ENCODE data around the gene NUDT2. TPM values are rescaled to one million over a fixed set of nuclear protein-coding genes. Genes with fewer than 3 reads are reported as not detected.

The NUDT2 gene
- 47.8 and 65.2 TPM in 2 replicates for polyA plus RNA-seq (2012; rRNA removed)
- 56.6 and 57.2 TPM in 2 replicates for polyA plus RNA-seq (2012; cell fraction: cytosol; rRNA removed)
- 37.6 and 40.3 TPM in 2 replicates for polyA plus RNA-seq (2012; cell fraction: nucleus; rRNA removed)

GRCh38 chr9:34328987-34329832 is at the start of gene NUDT2, which contains the start of gene KIF24:
Gene NUDT2, plus strand, starts transcription at chr9:34329569. Its CDS starts 9,471 bp downstream, at chr9:34339040.
Gene KIF24, minus strand, starts transcription at chr9:34329268. Its CDS starts 17,922 bp downstream, at chr9:34311346.
- Histone ChIP-seq H3K79me2 (ENCODE audit: insufficient read depth) (peaks cover 68% of the 10 kb centered on the region), H3K4me2 (peak within 1 kb of the TSS; percentile 88), H3K36me3 (replicated peaks in 1 of 2; ENCODE audit: control insufficient read depth in 1 of 2, insufficient read depth in 2 of 2, low read length in 1 of 2) (no peaks in the 10 kb centered on the region), H3K27ac (ENCODE audit: low read depth in 2 of 2, low read length in 1 of 2) (peak within 1 kb of the TSS; percentile 90 to 95), H3K9me3 (no peaks in the 10 kb centered on the region), H2AFZ (ENCODE audit: low read depth) (peak within 1 kb of the TSS; percentile 90), H4K20me1 (ENCODE audit: insufficient read depth) (no peaks in the 10 kb centered on the region; the same call in 1 of the 2 replicates), H3F3A (replicated peaks; ENCODE audit: insufficient read depth) (peaks cover 6% of the 10 kb centered on the region), H3K9me2 (no peaks in the 10 kb centered on the region), H3K9ac (peak within 1 kb of the TSS; percentile 98), H3K4me1 (ENCODE audit: control insufficient read depth in 1 of 2, insufficient read depth in 2 of 2, low read depth in 1 of 2, low read length in 1 of 2) (peaks cover 6 to 7% of the 10 kb centered on the region in 2 experiments), H3K4me3 (ENCODE audit: low read depth in 2 of 2, low read length in 1 of 2) (peak within 1 kb of the TSS; percentile 92 to 93), H3K27me3 (ENCODE audit: insufficient read depth) (no peaks in the 10 kb centered on the region)
- ChIA-PET CTCF (no interaction called here), POLR2A (no interaction called here)
- under 1% methylated on average over 26 of the region's 64 CpGs for WGBS (ENCODE audit: low lambda C conversion rate)
- DNase-seq, result peak; percentile 93
- TF ChIP-seq NFIC (IDR thresholded peaks at IDR 0.05; ENCODE audit: borderline replicate concordance) (no peak), REST (IDR thresholded peaks at IDR 0.05; ENCODE audit: low read depth, low read length) (0 out of 2 replicates have a peak, but pooled peaks have one; percentile 56), SMC3 (IDR thresholded peaks at IDR 0.05; ENCODE audit: low read depth, low read length) (no peak), RCOR1 (IDR thresholded peaks at IDR 0.05; ENCODE audit: low read length) (no peak), RFX5 (IDR thresholded peaks at IDR 0.05; ENCODE audit: low read length) (peak; percentile 94), TEAD4 (IDR thresholded peaks at IDR 0.05; ENCODE audit: borderline replicate concordance, insufficient read depth) (no peak), NRF1 (IDR thresholded peaks at IDR 0.05; ENCODE audit: low read depth, low read length) (peak; percentile 5; the same call in 1 of the 2 replicates), FOXM1 (IDR thresholded peaks at IDR 0.05; ENCODE audit: low read depth) (peak; percentile 15; the same call in 1 of the 2 replicates), RAD21 (IDR thresholded peaks at IDR 0.05; ENCODE audit: low read length) (no peak), EZH2phosphoT487 (IDR thresholded peaks at IDR 0.05; ENCODE audit: borderline replicate concordance, low read depth) (no peak), JUND (IDR thresholded peaks at IDR 0.05) (no peak), GATA2 (CRISPR knock-in tag; IDR thresholded peaks at IDR 0.05) (no peak), IRF3 (IDR thresholded peaks at IDR 0.05; ENCODE audit: low read depth, low read length) (peak; percentile 58), YY1 (IDR thresholded peaks at IDR 0.05; ENCODE audit: low read depth) (no peak), SIN3A (IDR thresholded peaks at IDR 0.05; ENCODE audit: borderline replicate concordance, low read depth, low read length) (peak; percentile 94; the same call in 1 of the 2 replicates), ZBTB33 (IDR thresholded peaks at IDR 0.05; ENCODE audit: borderline replicate concordance, low read depth) (peak; percentile 97), CTCF (IDR thresholded peaks at IDR 0.05) (no peak), FOXJ3 (CRISPR knock-in tag; IDR thresholded peaks at IDR 0.05) (no peak), TCF12 (IDR thresholded peaks at IDR 0.05) (no peak), MEF2A (IDR thresholded peaks at IDR 0.05; ENCODE audit: borderline replicate concordance, low read depth) (no peak), USF1 (IDR thresholded peaks at IDR 0.05; ENCODE audit: borderline replicate concordance, low read depth) (no peak), EP300 (IDR thresholded peaks at IDR 0.05; ENCODE audit: borderline replicate concordance in 1 of 2, low read depth in 1 of 2, low read length in 1 of 2) (no peak), FOSL2 (IDR thresholded peaks at IDR 0.05; ENCODE audit: borderline replicate concordance, low read depth) (no peak)
